IPS DF 4.7 (cell line): Measurements from ENCODE around the gene MAP1LC3B2.

ENCODE experiments used
- DNase-seq: peaks from one replicate; pipeline ENCODE4 v3.0.0-alpha.2; 2013; ENCODE audit warnings: low spot score; ENCODE audit errors: extremely low read depth

MAP1LC3B2 gene

DNA sequence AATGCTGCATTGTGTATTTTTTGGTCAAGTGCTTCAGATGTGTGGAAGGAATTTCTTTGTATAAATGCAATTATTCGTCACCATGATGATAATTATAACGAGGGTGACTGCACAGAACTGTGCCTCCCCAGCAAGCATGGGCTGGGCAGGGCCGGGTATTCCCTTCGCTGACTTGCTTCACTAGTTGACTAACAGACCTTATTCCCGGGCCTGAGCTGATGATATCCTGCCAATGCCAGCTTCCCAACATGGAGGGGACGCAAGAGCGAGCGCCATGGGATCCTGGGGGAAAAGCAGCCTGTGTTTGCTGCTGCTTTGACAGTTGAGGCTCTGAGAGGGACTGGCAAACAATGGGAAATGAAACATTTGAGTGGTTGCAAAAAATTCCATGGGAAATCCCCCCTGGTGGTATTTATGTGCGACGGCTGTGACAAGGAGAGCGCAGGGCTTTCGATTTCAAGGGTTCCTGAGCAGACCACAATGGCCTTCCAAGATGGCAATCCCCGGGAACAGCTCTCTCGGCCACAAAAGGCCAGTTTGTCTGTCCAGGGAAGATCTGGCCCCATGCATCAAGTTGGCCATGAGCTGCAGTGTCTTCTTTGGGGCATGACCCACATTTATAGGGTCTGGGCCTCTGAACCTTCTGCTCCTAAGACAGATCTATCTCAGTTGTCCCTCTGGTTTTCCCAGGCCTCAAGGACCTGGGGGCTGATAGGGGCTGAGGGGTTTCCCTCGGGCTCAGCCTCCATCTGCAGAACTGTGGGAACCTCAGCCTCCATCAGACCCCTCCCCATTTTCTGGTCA lies 21.9 kb upstream of the MAP1LC3B2 start:
- no peak for DNase-seq

DNA sequence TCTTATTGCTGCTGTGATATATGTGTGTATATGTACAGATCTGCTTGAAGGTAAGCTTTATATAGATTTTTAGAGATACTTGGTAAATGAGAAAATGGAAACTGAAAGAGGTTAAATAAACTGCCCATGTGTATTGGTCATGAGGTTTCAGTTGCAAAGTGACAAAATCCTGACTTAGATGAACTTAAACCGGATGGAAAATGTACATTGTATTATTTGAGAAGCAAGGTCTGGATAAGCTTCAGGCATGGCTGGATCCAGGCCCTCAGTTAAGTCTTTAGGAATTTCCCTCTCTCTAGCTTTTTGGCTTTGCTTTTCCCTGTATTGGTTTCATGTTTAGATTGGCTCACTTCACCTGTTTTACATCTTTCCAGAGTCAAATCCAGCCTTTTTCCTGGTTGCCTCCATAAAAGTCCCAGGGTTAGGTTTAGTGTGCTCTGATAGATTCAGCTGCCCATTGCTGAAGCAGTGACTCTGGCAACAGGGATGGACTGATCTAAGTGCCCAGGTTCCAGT lies 21.0 kb upstream of the MAP1LC3B2 start:
- DNase-seq, result no peak

DNA sequence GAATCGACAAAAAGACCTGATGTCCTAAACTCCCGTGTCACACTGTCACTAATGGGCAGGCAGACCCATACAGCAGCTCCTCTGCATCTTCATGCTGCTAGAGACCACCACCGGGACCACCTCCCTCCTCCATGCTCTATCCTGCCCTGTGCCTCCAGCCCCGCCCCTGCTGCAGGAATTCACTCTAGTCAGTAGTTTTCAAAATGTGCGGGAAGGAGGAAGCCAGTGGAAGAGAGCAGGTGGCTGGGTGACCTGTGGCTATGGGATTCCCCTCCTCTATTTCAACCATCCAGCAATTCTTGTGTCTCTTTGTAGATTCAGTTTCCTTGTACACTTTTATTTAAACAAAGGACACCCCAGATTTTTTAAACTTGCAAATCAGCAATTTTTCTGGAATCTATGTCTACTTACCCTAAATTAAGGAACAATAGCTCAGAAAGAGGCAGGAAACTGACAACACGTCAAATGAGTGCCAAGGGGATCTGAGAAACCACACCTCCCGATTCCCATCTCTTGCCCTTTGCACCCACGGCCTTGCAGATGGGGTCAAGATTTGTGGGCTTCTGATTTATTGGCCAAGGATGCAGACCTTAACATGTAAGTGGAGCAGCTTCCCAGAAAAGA lies 20.4 kb upstream of the MAP1LC3B2 start:
- DNase-seq, result no peak

DNA sequence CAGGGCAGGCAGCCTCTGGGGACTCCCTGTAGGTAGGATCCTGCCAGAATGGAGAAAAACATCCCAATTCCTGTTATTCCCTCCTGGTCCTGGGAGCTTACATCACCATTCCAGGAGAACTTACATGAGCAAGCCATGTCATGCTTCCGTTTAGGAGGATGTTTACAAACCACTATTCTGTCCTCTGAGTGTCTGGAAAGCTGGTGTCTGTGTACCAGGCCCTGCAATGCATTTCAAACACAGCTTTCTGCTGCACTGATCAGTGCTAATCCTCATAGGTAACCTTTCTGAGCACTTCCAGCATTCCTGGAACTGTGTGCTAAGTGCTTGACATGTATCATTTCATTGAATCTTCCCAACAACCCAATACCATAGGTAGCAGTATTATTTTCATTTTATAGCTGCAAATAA lies 19.8 kb upstream of the MAP1LC3B2 start:
- DNase-seq, result no peak

DNA sequence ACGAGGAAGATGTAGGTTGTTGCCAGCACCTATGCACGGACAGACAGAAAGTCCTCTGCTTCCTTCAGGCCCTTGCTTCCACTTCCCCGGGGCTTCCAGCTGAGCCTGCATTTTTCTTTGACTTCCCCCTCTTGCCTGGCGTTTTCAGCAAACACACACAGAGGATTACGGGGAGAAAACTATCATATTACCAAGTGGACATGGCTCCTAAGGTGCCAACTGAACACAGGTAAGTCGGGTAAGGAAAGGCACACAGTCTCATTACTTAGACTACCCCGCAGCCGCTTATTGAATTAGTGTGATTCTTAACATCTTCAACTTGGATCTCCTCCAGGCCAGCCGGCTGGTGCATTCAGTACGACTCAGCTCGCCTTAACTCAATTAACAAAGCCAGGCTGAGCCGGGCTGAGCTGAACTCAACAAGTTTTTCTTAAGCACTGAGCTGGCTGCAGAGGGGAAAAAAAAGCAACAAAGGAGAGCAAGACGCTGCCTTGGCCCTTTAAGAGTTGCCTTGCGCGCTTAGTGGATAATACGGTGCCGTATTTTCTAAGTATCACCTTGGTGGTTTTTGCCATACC lies 19.2 kb upstream of the MAP1LC3B2 start:
- DNase-seq, result no peak

DNA sequence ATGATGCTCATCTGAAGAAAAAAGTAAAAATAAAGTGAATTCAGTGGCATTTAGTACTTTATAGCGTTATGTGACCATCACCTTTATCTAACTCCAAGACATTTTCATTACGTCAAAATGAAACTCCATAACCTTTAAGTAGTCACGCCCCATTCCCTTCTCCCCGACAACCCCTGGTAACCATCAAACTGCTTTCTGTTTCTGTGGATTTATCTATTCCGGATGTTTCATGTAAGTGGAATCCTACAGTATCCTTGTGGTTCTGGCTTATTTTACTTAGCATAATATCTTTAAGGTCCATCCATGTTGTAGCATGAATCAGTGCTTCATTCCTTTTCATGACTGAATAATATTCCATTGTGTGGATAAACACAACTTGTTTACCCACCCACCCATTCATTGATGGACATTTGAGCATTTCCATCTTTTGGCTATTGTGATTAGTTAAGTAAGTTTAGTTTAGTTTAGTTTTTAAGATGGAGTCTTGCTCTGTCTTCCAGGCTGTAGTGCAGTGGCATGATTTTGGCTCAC lies 18.5 kb upstream of the MAP1LC3B2 start:
- DNase-seq, result no peak

DNA sequence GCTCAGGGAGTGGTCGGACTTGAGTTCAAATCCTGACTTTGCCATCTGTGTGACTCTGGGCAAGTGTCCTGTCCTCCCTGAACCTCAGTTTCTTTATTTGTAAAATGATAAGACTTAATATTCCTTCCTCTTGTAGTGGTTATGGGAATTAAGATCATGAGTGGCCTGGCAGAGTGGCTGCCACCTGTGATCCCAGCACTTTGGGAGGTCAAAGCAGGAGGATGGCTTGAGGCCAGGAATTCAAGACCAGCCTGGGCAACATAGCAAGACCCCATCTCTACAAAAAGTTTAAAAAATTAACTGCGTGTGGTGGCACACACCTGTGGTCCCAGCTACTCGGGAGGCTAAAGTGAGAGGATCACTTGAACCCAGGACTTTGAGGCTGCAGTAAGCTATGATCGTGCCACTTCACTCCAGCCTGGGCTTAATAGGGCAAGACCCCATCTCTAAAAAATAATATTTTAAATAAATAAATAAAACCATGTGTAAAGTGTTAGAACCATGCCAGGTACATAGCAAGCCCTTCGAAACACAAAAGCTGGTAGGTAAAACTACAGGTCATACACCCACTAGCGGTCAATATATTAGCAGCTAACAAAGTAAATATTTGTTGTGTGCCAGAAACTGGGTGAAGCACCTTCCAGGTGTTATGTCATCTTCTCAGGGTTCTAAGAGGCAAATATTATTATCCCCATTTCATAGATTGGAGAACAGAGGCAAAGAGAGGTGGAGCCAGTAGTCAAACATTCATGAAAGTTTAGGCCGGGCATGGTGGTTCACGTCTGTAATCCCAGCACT lies 17.4 kb upstream of the MAP1LC3B2 start:
- DNase-seq, result no peak

DNA sequence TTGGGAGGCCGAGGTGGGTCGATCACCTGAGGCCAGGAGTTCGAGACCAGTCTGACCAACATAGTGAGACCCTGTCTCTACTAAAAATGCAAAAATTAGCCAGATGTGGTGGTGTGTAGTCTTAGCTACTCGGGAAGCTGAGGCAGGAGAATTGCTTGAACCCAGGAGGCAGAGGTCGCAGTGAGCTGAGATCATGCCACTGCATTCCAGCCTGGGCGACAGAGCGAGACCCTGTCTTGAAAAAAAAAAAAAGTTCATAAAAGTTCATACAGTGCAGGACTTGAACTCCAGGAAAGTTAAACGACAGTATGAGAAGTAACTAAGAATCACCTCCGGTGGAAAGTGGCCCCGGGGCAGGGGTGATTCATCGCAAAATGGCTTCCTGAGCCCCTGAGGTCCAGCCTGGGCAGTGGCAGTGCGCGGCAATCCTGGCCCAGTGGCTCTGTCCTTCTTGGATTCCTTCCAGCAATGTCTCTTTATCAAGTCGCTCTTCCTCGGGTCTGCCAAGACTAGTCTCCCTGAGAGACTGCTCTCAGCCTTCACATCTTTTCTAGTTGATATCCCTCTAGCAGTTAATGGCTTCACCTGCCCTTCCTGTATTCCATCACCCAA lies 16.7 kb upstream of the MAP1LC3B2 start:
- DNase-seq, result no peak

DNA sequence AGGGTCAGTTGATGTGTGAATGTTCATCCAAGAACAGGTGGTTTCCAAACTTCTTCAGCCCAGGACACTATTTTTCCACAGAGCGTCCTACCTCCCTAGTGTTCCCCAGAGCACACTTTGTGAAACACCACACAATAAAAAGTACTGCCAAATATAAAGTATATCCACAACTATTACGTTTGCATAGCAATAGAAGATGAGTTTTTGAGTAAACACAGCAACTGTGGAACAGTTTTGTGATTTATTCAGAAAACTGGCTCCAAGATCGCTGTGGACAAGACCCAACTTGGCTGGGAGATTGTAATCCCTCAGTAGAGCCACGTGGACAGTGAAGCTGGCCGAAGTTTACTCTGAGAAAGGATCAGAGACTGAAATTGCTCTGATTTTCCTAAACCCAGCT lies 14.5 kb upstream of the MAP1LC3B2 start:
- no peak for DNase-seq

DNA sequence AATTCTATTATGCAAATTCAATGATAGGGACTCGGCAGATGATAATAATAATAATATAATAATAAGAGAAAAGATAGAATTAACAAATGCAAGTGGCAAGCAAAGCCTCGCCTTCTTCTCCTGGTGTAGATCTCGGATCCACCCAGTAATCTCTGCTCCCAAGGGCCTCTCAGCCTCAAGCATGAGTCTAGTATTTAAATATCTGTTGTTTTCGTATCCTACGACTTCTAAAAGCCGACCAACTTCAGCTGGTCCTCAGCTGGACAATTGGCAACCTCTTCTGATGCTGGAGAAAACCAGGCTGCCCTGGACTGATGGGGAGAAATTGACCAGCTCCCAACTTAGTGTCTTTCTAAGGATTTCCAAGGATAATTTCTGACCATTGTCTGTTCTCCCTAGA lies 14.0 kb upstream of the MAP1LC3B2 start:
- no peak for DNase-seq

DNA sequence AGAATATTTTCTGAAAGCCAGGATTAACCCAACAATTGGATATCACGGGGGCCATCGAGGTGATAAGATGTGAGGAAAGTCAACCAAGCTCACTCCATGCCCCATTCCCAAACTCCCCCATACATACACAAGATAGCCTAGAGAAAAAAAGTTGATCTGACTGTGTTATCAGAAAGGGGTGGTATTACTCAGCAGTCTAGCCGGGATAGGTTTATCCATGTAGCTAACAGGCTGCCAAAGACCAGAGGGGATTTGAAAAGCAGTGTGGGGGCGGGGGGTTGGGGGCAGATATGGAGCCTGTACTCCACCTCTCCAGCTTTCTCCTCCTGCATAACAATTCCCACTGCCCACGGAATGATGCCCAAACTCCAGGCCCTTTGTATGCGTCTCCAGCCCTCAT lies 13.2 kb upstream of the MAP1LC3B2 start:
- no peak for DNase-seq

DNA sequence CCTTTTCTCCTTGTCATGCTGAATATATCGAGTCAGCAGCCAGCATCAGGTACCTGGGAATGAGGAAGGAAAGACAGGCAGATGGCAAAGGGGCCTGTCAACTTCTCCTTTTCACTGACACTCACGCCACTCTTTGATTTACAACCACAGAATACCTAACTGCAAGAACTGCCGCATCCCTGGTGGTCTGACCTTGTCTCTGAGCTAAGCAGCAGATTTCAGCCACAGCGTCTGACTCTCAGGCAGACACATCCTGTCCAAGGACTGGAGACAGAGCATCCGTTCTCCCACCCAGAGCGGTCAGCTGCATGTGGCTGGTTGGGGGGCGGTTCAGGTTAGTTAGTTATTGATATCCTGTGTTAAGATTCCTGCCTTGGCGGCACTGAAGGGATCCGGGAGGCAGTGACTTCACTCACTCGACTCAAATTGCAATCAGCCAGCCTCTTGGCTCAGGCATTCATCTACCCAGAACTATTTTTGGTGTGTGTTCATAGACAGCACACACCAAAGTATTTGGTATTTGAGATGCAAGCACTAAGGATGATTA lies 11.2 kb upstream of the MAP1LC3B2 start:
- DNase-seq, result no peak

DNA sequence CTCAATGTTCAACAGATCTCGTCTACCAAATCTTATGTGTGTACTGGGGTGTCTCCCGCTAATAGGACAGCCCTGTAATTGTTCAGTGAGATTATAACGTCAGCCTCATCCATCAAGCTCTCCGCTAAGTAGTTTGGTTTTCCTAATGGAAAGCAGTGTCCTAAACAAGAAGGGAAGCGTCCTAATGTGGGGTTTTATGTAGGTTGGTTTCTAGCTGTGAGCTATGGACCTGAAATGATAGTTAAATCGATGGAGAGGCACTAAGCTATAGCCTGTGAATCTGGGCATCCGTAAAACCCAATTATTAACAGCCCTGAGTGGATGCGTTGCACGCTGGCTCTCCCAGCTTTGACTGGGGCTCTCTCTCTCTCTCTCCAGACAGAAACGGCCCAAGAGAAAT lies 9.2 kb upstream of the MAP1LC3B2 start:
- no peak for DNase-seq

DNA sequence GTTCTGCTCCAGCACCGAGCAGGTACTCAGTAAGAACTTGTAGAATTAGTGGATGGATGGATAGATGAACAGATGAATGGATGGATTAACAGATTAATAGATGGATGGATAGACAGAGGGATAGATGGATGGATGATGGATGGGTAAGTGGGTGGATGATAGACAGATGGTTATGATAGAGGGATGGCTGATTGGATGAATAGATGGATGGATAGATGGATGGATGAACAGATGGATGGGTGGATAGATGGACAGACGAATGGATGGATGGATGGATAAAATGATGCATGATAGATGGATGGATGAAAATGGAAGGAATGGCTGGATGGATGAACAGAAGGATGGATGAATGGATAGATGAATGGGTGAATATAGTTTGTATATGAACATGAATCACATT lies 8.0 kb upstream of the MAP1LC3B2 start:
- DNase-seq, result no peak

DNA sequence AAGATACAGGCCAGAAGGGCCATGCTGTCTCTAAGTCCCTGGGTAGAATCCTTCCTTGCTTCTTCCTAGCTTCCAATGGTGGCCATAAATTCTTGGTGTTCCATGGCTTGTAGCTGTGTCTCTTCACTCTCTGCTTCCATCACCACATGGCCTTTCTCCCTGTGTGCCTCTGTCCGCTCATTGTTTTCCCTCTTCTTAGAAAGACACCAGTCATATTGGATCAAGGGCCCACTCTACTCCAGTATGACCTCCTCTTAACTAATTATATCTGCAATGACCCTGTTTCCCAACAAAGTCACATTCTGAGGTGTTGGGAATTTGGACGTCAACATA lies 7.6 kb upstream of the MAP1LC3B2 start:
- no peak for DNase-seq

DNA sequence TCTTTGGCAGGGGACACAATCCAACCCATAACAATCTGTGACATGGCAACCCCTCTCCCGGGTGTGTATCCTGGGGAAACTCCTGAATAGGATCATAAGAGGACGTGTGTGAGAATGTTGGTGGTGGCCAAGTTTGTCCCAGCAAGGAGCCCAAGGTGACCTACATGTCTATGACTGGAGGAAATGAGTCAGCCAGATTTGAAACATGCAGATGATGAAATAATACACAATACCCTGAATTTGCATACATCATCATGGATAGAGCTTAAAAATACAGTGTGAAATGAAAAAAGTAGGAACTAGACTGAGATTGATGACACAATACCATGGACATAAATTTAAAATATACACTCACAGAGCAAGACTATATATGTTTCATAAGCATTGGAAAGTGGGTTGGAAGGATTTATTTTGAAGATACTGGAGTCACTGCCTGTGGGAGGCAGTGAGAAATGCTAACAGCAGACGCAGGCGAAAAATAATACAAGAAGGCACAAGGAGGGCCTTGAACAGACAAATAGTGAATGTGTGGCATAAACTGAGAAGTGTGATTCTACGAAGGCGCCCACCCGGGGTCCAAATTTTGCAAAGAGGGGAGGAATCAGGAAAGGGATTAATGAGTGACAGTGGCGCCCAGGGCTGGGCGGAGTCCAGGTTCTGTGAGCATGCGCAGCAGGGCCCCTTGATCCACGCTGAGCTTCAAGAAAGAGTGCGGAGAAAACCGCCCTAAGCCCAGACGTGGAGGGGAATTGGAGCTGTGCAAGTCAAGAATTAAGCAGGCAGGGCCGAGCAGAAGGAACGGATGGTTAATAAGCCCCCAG lies 7.0 kb upstream of the MAP1LC3B2 start:
- no peak for DNase-seq

DNA sequence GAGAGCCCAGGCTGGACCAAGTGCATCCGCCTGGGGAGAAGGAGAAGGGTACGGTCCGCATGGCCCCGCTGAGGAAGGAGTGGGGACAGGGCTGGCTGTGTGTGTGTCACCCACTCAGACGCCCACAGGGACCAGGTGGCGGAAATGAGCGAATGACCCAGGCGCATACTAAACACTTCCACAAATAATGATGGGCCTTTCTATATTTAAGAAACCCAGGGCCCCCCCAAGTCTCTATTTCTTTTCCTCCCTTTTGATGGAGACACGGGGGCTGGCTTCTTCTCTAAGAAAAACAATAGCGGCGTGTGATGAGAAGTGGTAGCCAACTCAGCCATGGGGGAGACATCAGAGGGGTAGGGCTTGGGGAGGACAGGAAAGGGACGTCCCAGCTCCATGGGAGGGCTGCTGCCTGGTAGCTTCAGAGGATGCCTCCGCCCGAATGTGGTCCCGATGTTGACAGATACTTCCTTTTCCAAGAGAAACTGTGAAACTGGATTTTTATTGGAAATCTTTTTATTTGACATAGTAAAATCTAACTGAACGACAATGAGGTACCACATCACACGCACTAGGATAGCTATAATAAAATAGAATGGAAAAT lies 6.3 kb upstream of the MAP1LC3B2 start:
- DNase-seq, result no peak

DNA sequence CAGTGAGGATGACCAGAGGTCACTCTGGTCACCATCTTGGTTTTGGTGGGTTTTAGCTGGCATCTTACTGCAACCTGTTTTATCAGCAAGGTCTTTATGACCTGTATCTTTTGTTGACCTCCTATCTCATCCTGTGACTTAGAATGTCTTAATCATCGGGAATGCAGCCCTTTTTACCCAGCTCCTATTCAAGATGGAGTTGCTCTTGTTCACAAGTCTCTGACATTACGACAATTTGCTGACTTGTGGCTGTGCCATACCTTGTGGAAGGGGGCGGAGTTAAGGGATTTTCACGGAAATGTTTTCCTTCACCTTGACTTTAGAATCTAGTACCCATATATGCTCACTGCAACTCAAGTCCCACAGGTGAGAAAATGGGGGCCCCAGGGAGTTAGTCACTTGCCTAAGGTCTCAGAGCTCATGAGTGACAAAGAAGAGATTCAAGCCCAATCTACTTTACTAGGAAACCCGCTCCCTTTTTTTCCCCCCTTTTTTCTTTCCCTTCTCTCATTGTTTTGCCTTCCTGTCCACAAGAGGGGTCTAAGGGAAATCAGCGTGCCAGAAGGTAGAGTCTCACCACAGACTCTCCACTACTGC lies 2.7 kb upstream of the MAP1LC3B2 start:
- DNase-seq, result no peak

DNA sequence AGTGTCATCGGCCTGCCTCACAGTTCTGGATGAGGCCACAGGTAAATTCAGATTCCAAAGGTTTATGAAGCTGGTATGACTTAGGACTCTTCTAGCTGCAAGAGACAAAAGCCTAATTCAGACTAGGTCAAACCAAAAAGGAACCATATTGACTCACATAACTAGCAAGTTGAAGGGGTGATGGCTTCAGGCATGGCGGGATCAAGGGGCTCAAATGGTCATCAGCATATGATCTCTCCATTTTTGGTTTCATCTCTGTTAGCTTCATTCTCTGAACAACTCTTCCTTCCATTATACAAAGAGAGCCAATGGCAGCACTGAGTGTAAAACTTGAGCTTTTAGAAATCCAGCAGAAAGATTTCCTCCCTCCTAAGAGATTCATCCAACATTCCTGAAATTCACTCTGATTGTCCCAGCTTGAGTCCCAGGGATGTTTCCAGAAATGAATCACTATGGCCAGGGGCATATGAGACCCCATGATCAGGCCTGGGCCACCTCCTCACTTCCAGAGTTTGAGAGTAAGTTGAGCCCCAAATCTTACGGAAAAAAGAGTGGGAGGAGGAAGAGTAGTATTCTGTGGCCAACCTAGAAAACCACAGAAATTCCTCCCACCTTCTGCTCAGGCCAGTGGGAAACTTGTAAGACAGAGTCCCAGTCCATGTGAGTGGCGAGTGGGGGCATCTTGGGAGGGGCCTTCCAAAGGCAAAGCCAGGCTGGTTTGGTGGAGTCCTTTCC lies 2.0 kb upstream of the MAP1LC3B2 start:
- DNase-seq, result no peak
